GM21786 (cell line): ENCODE results near the gene VAPB.

Experiments
- ATAC-seq: cut with Tn5 transposase; IDR thresholded peaks from one replicate; pipeline ENCODE4 v1.9.1; 2021; ENCODE audit not compliant: unreplicated experiment

Gene VAPB

DNA sequence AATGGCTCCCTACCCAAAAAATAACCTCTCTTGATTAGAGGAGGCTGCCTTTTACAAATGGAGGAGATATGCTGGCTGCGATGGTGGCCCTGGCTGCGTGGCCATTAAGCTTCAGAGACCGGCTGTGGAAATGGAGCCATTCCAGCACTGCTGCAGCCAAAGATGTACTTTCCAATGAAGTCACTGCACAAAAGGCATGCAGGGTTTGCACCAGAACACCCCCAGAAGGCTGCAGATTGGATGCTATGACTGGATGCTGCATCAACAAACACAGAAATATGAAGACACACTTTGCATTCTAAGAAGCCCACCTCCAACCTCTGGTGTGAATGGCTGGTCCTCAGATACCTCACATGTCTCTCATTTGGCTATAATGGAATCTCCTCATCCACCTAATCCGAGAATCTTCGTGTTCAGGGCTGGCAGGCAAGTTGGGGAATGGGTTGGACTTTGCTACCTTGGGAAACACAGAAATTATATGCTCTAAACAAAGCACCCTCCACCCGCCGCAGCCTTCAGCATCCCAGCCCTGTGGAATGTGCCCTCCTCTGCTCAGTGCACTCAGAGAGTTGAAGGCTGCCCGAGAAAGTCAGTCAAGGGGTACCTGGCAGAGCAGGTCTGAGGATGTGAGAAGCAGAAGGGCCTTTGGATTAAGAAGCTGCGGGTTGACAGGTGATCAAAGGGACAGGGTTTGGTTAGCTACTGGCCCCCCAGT is 90.9 kb downstream of the VAPB start:
- no peak for ATAC-seq

GRCh38 chr20:58480551-58481336 is 91.7 kb downstream of the VAPB start:
- ATAC-seq = no peak

DNA sequence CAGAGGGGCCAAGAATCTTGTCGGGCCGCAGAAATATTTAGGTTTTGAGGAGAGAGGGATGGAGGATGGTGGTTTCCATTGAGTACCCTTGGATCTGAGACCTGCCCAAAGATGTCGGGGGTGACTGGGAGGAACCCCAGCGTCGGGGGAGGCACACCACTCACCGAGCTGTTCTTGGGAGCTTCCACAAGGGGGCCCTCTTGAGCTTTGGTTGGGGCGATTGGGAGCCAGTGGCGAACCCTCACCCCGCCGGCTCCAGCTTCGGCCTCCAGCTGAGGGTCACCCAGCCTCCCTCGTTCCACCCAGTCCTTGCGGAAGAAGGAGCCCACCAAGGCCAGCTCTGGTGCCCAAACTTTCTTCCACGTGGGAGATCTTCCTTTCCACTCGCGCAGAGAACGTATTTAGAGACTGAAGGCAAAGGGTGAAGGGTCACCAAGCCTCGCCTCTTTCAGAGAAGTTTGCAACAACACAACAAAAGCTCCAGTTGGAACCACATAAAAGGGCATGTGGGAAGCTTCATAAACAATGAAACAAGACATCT is 92.5 kb downstream of the VAPB start:
- ATAC-seq = no peak

DNA sequence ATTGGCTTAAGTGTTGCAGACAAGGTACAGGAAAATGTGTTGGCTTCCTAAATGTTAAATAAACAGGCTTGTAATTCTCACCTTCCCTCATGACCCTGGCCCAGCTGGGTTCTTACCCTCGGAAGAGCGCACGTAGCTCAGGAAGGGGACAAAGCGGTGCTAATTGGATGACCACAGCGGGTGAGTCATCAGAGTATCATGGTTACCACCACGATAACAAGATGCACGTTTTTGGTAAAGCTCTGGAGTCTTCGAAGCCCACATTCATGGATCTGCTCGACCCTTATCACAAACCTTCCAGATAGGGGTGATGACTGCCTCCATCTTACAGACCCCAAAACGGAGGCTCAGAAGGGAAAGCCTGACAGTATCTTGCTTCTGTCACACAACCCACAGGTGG is 93.4 kb downstream of the VAPB start:
- no peak for ATAC-seq

- no peak for ATAC-seq
Measured at GRCh38 chr20:58483051-58483450, 94.0 kb downstream of the VAPB start.

DNA sequence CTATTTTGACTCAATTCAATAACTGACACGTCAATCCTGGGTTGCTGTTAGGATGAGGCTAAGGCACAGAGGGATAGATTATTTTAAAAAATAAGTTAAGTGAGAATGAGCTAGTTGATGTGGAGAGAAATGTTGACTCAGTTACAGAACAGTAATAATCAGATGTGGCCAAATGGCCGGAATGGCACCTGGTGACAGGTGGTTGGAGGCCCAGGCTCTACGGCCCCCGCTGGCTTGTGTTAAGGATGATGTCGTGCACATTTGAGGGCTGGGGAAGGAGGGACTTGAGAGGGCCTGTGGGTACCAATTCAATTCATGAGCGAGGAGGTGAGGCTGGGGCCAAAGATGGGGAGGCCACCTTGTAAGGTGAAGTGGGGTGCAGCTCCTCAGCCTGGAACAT is 94.4 kb downstream of the VAPB start:
- no peak for ATAC-seq

- ATAC-seq = no peak
Measured at GRCh38 chr20:58485393-58485792, 96.4 kb downstream of the VAPB start.

GRCh38 chr20:58486207-58486606 is 97.2 kb downstream of the VAPB start:
- no peak for ATAC-seq

DNA sequence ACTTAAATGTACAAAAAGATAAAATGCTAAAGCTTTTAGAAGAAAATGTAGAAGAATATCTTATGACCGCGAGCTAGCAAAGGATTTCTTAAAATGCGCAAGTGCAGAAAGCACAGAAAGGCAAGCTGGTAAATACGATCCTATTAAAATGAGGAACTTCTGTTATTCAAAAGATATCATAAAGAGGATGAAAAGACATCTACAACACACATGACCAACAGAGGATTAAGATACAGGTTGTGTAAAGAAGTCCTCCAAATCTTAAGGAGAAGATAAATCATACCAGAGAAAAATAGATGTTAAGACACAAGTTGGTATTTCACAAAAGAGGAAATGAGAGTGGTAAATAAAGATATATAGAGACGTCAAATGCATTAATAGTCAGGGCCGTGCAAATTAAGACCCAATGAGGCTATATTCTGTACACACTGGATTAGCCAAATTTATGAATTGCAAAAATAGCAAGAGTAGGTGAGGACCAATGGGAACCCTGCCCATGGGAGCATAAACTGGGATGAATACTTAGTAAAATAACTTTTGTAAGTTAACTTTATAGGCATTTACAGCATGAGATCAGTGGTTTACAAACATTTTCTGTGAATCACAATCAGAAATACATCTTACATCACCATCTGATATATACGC is 103.2 kb downstream of the VAPB start:
- no peak for ATAC-seq

DNA sequence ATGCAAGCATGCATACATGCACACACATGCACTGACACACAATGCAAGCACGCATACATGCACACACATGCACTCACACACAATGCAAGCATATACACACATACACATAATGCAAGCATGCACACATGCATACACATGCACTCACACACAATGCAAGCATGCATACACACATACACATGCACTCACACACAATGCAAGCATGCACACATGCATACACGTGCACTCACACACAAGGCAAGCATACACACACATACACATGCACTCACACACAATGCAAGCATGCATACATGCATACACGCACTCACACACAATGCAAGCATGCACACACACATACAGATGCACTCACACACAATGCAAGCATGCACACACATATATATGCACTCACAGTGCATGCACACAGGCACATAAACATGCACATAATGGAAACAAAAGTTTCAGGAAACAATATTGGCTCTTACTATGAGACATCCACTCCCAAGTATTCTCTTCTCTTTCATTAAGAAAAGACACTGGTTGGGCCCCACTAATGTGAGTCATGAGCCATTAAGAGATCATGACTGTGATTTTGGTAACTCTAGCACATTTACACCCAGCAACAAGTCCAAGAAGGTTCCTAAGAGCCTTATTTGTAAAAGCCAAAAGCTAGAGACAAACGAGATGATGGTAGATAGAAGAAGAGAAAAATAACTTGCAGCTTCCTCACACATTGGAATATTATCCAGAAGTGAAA is 103.9 kb downstream of the VAPB start:
- no peak for ATAC-seq

GRCh38 chr20:58494923-58495622 is 106.0 kb downstream of the VAPB start:
- no peak for ATAC-seq

GRCh38 chr20:58495623-58496428 is 106.8 kb downstream of the VAPB start:
- no peak for ATAC-seq

DNA sequence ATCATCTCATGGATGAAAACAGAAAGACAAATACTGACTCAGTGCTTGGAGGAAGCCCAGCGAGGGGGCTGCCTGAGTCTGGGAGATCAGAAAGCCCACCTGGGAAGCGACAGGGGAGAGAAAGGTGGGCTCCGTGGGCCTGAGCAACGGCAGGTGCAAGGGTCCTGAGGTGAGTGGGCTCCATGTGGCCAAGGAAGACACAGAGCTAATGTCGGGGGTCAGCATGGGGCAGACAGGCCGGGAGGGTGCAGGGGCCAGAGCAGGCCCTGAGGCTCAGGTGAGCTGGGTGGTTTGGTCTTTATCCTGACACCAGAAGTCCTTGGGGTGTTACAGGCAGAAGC is 107.4 kb downstream of the VAPB start:
- no peak for ATAC-seq

DNA sequence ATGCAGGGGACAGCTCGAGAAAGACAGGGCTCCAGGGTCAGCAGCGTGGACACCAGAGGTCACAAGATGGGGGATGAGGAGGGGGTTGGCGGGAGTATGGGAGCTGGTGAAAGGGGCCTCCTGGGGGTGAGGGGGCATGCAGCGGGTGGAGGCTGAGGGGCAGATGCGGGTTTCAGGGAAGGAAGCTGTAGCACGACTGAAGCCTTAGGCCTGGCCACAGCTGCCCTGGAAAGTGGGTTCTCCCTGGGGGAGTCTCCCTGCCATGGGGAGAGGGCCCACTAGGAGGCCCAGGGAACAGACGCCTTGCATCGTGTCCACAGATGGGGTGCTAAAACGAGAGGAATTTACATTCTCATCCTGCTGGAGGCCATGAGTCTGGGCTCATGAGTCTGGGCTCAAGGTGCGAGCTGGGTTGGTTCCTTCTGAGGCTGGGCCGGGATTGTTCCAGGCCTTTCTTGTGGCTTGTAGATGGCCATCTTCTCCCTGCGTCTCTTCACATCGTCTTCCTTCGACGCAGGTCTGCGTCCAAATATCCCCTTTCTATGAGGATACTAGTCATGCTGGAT is 108.1 kb downstream of the VAPB start:
- no peak for ATAC-seq

- ATAC-seq = no peak
Measured at GRCh38 chr20:58497724-58498469, 108.9 kb downstream of the VAPB start.

DNA sequence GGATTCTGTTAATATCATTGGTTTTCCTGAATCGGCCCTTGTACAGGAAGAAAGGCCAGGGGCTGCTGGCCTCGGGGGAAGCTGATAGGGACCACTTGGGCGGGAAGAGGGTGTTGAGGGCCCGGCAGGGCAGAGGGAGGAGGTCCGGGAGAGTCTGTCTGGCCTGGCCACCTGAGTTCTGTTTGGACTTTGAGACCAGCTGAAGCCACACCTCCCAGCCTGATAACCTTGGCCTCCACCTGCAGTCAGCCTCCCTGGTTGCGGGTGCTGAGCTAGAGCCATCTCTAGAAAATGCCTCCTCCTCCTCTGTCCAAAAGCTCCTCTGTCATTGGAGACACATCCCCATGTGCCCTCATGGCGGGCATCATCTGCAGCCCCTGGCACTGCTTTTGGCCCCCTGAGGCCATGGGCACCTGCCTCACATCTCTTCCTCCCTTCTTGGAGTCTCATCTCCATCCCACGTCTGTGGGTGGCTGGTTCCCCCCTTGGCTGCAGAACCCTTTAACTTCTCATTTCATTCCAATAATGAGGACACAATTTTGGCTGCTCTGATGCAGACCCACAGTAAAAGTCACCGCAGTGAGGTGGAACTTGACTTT is 109.5 kb downstream of the VAPB start:
- no peak for ATAC-seq

DNA sequence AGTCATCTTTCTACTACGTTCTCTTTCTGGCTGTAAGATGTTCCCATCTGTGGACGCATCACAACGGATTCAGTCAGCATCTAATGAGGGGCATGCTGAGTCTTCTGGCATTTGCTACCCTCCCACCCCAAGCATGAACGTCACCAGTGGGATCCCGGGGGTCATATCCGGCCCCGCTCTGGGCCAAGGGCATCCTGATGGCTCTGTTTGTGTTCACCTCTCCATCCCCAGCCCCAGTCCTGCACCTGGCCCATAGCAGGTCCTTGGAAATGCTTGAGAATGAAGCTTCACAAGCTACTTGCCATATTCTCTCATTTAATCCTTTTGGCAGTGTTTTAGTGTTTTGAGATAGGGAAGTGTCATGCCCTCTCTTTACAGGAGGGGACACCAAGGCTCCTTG is 111.2 kb downstream of the VAPB start:
- no peak for ATAC-seq
